Activated CD4-positive, alpha-beta T cell treated with anti-CD3 and anti-CD28 coated beads, Interleukin-2, Interleukin-4, amounts not matched to agents 100 ng/mL and 50 ng/mL, durations not matched to agents 16 hours and 8 hours (primary cell): ENCODE results near the gene PHF21B.
A peak's percentile ranks its signal among the peaks of the same experiment; 100 is the strongest.
"Not testable (repeated sequence)": the region's sequence is repeated elsewhere in the genome, so short reads cannot be mapped to it uniquely, and the experiment has no call there.

Source experiments
- DNase-seq: peaks from one replicate; pipeline ENCODE4 v3.0.0-alpha.2; 2020; ENCODE audit warnings: low spot score

The PHF21B gene

DNA sequence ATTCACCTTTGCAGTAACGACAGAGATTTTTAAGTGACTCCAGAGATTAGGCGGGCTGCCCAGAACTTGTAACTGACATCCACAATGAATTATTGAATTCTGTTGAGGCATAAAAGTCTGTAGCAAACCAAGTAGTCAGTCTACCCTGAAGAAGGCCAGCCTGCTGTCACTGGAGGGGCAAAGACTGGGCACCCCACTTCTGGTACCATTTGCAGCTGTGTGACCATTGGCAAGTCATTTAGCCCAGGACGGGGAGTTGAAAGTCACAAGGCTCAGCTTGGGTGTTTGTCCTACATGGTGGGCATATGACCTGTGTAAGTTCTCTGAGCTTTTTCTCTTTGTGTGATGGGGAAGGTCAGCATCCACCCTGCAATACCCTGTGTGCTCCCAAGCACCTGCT lies 138.0 kb downstream of the PHF21B start:
- DNase-seq = no peak

DNA sequence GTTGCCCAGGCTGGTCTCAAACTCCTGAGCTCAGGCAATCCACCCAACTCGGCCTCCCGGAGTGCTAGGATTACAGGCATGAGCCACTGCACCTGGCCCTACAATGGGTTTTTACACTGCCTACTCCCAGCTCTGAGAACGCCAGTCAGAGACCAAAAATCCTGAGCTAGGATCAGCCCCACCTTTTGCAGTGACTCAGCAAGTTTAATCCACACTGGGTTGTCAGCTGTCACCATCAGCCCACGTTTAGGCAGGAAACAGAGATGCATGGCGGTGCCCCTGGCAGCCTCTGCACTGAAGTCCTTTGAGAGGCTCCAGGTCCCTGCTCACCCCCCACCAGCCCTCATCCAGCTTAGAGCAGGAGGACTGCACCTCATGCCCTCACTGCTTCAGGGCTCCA lies 139.8 kb downstream of the PHF21B start:
- peak; percentile 9 for DNase-seq

DNA sequence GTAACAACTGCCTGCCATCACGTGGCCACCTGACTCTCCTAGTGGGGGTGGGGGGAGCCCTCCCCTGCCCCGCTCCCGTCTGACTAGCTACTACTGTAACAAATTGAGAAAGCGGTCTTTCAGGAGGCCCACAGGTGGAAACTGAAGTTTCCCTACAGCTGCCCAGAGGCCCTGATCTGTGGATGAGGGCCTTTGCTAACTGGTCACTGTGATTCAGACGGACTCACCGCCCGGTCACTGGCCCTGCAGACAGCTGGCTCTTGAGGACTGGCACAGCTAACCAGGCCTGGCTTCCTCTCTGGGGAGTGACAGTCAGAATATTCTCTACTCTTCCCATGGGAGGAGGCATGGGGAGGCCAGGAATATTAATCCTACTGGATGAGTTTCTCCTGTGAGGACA lies 140.6 kb downstream of the PHF21B start:
- DNase-seq = no peak

DNA sequence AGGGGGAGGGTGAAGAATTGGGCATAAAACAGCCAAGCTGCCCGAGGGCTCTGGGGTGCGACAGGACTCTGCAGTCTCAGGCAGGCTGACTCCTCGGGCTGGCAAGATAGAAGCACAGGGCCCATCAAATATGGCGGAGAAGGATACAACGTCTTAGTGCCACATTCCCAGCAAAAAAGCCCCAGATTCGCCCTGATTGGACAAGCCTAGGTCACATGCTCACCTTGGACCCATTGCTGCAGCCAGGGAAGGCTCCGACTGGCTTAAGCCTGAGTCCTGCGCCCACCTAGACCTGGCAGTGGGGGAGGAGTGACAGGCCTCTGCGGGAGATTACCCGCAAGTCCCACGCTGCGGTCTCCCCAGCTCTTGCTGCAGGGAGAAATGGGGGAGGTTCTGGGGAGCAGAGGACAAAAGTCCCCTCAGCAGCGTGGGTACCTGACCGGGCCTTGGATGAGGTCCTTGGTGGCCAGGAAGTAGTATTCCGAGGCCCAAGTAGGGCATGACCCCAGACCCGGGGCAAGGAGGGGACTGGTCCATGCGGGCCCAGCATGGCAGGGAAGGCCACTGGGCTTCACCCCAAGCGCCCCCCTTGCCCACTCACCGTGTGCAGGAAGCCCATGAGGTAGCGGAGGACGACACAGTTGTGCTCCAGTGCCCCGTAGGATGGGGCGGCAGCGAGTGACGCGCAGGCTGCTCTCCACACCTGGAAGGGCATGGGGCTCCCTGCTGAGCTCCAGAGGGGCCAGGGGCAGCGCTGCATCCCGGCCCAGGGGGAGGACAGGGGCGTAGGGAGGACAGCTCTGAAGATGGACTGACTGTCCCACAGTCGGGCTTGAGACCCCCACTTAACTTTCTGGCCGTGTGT lies 144.4 kb downstream of the PHF21B start:
- no peak for DNase-seq

DNA sequence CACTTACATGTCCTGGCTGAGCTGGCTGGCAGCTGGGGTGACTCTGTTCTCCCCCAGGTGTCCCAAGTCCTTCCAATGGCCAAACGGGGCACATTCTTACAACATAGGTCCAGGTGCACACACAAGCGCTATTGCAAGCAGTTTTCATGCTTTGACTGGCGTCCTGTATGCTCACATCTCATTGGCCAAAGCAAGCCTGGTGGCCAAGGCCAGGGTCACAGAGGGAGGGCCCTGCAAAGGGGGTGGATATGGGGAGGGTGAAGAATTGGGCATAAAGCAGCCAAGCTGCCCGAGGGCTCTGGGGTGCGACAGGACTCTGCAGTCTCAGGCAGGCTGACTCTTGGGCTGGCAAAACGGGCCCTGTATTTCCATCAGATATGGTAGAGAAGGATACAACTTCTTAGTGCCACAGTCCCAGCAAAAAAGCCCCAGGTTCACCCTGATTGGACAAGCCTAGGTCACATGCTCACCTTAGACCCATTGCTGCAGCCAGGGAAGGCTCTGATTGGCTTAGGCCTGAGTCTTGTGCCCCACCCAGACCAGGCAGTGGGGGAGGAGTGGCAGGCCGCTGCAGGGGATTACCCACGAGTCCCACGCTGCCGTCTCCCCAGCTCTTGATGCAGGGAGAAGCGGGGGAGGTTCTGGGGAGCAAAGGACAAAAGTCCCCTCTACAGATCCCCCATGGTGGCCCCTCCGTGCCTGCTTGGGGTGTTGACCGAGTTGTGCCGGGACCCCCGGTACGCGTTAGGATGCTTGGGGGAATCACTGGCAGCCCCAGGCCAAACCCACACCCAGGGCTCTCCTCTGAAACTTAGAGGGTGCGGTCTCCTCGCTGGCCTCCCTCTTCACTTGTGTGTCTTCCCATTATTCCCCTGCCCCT lies 146.6 kb downstream of the PHF21B start:
- no peak for DNase-seq

DNA sequence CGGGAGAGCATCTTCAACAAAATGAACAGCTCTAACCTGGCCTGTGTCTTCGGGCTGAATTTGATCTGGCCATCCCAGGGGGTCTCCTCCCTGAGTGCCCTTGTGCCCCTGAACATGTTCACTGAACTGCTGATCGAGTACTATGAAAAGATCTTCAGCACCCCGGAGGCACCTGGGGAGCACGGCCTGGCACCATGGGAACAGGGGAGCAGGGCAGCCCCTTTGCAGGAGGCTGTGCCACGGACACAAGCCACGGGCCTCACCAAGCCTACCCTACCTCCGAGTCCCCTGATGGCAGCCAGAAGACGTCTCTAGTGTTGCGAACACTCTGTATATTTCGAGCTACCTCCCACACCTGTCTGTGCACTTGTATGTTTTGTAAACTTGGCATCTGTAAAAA lies 147.5 kb downstream of the PHF21B start:
- no peak for DNase-seq

DNA sequence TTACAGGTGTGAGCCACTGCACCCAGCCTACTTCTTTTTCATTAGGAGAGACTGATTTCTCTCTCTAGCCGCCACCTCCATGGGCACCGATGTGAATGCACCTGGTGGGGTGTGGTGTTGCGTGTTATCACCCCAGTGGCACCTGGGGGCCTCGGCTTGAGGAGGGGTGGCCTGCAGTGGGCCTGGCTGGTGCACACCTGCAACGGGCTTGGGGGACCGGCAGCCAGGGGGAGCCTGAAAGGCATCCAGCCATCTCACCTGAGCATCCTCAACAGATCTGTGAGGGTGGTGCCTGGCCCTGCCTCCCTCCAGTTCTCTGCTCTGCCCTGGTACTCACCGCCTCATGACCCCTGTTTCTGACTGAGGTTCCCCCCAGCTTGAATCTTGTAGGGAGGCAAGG lies 148.6 kb downstream of the PHF21B start:
- DNase-seq = no peak

DNA sequence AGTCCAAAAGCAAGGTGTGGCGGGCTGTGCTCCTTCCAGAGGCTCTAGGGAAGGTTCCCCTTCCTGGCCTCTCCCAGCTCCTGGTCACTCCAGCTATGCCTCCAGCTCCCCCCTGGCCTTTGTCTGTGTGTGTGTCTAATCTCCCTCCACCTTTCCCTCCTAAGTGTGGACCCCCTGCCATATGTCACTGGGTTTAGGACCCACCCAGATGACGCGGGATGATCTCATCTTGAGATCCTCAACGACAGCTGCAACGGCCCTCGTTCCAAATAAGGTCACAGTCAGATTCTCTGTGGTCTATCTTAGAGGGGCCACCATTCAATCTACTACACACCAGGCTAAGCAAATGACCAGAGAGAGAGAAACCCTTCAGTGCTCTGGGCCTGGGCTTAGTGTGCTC lies 149.5 kb downstream of the PHF21B start:
- DNase-seq = no peak

DNA sequence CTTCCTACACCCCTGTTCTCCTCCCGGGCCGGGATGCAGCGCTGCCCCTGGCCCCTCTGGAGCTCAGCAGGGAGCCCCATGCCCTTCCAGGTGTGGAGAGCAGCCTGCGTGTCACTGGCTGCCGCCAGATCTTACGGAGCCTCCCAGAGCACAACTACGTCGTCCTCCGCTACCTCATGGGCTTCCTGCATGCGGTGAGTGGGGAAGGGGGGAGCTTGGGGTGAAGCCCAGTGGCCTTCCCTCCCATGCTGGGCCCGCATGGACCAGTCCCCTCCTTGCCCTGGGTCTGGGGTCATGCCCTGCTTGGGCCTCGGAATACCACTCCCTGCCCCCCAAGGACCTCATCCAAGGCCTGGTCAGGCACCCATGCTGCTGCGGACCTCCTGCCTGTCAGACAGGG lies 150.2 kb downstream of the PHF21B start:
- no peak for DNase-seq

DNA sequence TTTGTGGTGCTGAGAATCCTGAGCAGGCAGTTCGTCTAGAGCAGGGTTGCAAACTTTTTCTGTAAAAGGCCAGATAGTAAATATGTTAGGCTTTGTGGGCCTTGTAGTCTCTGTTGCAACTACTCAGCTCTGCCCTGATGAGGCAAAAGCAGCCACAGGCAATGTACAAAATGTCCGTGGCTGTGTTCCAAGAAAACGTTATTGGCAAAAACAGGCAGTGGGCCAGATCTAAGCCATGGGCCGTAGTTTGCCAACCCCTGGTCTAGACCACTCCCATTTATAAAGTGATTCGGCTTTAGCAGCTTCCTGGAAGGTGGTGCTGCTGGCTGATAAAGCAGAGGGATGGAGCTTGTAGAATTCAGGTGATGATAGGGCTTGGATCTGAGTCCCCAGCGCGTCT lies 151.0 kb downstream of the PHF21B start:
- not testable (repeated sequence) for DNase-seq

DNA sequence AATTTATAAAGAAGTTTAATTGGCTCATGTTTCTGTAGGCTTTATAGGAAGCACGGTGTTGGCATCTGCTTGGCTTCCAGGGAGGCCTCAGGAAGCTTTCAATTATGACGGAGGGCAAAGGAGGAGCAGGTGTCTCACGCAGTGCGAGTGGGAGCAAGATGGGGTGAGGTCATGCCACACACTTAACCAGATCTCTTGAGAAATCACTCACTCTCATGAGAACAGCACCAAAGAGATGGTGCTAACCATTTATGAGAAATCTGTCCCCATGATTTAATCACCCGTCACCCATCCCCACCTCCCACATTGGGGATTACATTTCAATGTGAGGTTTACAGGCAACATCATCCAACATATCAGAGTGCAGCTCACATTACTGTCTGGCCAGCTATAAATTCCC lies 153.9 kb downstream of the PHF21B start:
- DNase-seq = no peak

DNA sequence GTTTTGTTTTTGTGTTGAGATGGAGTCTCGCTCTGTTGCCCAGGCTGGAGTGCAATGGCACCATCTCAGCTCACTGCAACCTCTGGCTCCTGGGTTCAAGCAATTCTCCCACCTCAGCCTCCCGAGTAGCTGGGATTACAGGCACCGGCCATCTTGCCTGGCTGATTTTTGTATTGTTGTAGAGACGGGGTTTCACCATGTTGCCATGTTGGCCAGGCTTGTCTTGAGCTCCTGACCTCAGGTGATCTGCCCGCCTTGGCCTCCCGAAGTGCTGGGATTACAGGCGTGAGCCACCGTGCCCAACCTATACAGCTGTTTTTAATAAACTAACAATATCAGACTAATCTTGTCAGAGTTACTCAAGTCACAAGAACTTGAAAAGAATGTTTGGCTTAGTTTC lies 155.2 kb downstream of the PHF21B start:
- not testable (repeated sequence) for DNase-seq

DNA sequence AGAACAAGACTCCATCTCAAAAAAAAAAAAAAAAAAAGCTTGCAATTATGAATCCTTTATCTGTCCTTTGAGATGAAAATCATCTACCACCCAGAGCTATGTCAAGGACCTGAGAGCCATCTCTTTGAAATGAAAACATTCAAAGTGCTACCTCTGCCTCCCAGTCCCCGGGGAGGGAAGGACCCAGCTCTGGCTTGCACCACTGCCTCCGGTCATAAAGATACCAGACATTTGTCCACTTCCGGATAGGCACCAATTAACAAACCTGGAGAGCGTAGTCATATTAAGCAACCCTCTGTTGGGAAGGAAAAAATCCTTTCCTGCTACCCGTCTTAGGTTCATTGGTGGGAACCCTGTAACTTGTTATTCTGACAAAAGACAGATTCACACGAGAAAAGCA lies 158.9 kb downstream of the PHF21B start:
- DNase-seq = no peak

DNA sequence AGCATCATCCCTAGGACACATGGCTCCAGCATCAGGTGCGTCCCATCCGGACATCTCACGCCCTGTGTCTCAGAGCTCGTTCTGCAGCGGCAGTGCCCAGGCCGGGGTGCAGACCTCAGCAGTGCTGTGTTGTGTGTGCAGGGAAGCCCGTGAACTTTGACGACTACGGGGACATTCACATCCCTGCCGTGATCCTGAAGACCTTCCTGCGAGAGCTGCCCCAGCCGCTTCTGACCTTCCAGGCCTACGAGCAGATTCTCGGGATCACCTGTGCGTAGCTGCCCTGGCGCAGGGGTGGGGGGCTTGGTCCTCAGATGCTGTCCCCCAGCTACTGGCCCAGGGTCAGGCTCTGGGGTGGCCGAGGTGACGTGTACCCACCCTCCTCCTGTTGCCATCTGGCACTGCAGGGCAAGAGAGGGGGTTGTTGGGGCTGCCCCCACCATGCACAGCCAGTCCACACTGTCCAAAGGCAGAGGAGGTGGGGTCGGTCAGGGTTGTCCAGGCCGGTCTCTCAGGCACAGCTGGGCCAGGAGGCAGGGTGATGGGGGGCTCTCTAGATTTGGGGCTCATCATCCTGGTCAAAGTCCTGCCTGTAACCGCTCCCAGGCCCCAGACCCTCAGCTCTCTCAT lies 160.9 kb downstream of the PHF21B start:
- DNase-seq = no peak

DNA sequence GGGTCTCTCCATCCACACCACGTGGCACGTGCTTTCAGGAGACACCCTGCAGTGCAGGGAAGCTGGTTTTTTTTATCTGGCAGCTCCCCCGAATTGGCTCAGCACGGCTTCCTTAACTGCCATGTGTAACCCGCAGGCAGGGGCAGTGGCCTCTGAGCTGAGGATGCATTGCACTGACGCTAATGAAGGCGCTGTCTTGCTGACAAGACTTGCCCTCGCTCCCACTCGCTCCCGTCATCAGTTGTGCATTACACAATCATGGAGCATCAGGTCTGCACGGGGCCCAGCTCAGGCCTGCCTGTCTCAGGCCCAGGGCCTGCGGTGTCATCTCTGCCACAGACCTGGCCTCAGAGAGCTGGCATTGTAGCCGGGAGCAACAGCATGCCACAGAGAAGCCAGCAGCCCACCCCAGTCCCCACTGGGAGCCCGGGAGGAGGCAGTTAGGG lies 161.5 kb downstream of the PHF21B start:
- DNase-seq = no peak

DNA sequence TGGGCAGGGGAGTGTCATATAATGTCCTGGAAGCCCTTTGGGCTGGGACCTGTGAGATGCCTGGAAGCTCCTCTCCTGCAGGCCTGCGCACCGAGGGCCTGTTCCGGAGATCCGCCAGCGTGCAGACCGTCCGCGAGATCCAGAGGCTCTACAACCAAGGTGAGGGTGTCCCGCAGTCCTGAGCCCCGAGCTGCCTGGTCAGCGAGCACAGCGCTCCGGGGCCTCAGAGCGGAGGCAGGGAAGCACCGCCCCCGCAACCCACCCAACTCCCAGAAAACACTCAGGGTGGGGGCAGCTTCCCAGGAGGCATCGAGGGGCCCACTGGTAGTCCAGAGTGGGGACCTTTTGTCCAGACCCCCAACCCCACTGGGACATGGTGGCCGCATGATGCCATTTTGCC lies 161.9 kb downstream of the PHF21B start:
- no peak for DNase-seq

DNA sequence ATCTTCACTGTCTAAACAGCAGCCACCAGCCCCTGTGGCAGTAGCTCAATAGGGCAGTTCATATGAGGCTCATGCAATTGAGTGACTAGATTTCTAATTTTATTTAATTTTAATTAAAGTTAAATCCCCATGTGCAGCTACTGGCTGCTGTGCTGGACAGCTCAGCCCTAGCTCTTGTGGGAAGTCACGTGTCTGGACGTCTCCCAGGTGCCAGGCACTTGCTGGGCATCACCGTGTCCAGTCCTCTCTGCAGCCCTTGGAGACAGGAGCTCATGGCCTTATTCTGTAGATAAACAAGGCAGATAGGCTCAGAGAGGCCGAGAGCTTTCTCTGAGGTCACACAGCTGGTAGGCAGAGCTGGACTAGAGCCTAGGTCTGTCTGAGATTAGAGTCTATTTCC lies 162.4 kb downstream of the PHF21B start:
- DNase-seq = no peak

DNA sequence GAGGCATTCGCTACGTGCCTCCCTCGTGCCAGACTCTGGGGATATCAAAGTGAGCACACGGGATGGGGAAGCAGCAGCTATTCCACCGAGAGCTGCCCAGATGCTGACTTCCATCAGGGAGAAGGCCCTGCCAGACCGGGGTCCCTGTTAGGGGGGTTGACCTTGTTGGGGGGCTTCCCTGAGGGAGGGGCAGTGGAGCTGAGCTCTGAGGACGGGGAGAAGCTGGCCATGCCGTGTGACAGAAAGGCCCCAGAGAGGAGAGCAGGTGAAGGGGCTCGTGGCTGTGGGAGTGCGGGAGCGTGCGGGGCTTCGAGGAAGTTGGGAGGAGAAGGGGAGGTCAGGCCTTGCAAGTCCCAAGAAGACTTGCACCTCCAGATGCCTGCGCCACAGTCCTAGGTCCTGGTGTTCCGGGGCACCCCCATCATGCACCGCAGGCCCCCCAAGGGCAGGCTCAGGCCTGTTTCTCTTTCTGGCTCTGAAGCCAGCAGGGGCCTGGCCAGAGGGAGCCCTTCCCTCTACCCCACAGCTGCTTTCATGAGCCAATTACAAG lies 163.0 kb downstream of the PHF21B start:
- DNase-seq = no peak

DNA sequence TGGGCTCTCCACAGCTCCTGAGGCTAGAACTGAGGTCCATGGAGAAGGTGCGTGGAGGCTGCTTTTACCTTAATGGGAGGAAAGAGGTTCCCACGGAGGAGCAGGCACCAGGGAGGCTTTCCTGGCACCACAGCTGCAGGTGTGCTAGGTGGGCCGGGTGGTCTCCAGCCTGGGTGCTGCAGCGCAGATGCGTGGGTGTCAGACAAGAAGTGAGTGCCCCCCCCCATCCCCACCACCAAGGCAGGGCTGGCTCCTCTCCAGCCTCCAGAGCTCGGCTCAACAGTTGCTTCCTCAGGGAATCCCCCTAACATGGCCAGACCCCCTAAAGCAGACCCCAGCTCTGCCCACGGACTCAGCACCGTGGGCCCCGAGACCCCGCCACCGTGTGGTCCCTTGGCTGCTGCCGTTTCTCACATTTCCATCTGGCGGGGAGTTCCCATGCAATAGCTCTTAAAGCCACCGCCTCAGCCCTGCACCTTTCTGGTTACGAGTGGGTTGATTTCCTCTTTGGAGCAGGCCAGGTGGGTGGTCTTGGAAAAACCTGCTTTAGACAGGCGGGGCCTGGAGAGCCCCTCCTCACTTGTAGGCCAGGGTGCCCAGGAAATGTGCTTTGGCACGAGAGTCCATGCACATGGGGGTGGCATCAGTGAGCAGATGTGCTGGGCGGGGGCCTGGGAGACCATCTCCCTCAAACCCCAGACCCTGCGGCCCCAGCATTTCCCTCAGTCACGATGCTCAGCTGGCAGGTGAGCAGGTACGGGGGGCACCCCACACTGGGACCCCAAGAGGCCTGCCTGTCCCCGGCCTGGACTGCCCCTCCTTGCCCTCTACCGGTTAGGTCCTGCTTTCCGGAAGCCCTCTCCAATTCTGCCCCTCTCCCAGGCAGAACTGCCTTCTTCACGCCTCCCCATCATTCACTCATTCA lies 163.7 kb downstream of the PHF21B start:
- DNase-seq = no peak

DNA sequence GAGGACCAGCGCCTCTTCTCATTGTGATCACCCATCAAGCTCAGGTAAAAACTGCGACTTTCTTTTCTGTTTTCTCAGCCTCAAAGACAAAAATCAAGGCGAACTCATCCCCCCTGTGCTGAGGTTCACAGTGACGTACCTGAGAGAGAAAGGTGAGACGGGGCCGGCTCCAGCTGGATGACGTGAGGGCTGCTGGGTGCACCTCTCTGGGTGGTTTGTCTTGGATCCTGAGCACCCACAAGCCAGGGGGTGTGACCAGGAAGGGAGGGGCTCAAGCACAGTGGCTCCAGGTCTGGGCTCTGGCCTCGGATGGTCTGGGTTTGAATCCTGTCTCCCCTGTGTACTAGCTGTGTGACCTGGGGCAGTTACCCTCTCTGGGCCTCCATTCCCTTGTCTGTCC lies 164.6 kb downstream of the PHF21B start:
- no peak for DNase-seq

DNA sequence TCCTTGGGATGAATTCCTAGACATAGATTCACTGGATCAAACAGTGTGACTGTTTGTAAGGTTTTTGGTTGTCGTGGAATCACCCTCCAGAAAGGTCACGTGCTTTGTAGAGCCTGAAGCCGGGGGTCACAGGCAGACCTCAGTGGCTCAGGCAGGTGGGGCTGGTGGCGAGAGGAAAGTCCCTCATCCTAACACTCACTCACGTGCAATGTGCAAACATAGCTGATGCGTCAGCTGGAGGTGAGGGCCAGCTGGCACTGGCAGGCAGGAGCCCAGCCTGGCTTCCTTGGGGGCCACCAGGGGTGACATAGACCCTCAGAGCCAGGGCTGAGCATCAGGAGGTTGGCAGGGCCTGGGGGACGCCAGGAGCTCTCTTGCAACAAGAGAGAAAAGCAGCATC lies 167.4 kb downstream of the PHF21B start:
- DNase-seq = no peak
